Right ventricle myocardium superior (tissue), 1 donor: ENCODE results near the gene POTEH. TPM values are rescaled to one million over a fixed set of nuclear protein-coding genes. Genes with fewer than 3 reads are reported as not detected.
A peak's percentile ranks its signal among the peaks of the same experiment; 100 is the strongest.
"Not testable (repeated sequence)": the region's sequence is repeated elsewhere in the genome, so short reads cannot be mapped to it uniquely, and the experiment has no call there.

Source experiments
- ATAC-seq: fragments of 200-7000 bp; cut with Tn5 transposase; one replicate; pipeline ENCODE4 v1.9.1; 2020; ENCODE audit warnings: mild to moderate bottlenecking; ENCODE audit not compliant: poor library complexity
- DNase-seq: peaks from one replicate; pipeline ENCODE4 v3.0.0-alpha.2; 2020
- intact Hi-C: fragments of 100-400 bp; cut with DNase I; formaldehyde crosslinking; loops from one replicate; pipeline ENCODE4 v1.11.2; 2022
- long read RNA-seq: library from polyadenylated mRNA; unstranded; transcript quantifications from one replicate; pipeline ENCODE4 v2.0.0, GENCODE V29; 2021
- total RNA-seq: library from RNA; stranded (reverse); fragmentation: NEBNext Ultra II Directional; extraction: Animal tissue kit (Norgen Biotek cat#: 25700); gene quantifications from one replicate; pipeline ENCODE4 v1.2.1, GENCODE V29; 2021
- donor health status: DM: no; HTN: yes; CAD: no; lungs with severe emphysema.

POTEH gene
- total RNA-seq: not detected
- long read RNA-seq: 0 reads

- DNase-seq, intact Hi-C loops, ATAC-seq: not testable (repeated sequence)
Measured at GRCh38 chr22:15689749-15690125, at the start of gene POTEH. TSS of gene POTEH (plus strand) at chr22:15690026. CDS start at chr22:15690078, 52 bp downstream.

DNA sequence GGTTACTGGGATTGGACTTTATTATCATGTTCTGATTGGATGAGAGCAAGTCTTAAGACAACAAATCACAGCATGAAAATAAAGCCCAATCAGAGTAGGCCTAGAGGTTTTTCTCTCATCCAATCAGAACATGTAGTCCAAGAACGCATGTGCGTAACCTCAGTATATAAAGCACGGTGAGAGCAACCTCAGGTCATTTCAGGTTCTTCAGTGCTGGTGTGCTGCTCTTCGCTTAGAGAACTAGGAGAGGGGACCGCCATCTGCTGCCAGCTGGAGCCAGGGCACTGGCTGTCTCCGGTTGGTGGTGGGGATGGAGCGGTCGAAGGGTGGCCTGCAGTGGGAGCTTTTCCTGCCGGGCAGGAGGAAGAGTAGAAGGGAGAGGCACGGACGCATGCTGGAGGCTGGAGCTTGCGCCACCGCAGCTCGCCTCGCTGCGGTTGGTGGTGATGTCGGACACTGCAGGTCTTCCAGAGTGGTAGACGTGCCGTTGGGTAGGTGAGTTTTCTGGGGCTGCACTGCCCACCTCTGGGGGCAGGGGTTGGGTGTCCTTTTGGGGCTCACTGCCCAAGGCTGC is 47.5 kb upstream of the POTEH start:
- intact Hi-C loops, ATAC-seq: not testable (repeated sequence)

GRCh38 chr22:15651954-15652353 is 37.9 kb upstream of the POTEH start:
- intact Hi-C loops, DNase-seq, ATAC-seq: not testable (repeated sequence)

More for the DNA sequence above, 47.5 kb upstream of the POTEH start:
- not testable (repeated sequence) for DNase-seq

DNA sequence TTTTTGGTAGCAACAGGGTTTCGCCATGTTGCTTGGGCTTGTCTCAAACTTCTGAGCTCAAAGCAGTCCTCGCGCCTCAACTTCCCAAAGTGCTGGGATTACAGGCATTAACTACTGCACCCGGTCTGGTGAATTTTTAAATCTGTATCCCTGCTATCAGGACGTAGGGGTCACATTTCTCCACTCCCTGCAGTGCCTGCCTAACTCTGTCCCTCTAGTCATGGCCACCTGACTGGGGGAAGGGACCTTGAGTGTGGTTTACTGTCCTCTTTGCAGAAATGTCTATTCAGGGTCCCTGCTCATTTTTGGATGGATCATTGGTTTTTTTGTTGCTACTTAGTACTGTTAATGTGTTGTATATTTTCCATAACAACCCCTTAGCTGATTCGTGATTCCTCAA is 37.1 kb upstream of the POTEH start:
- ATAC-seq, DNase-seq, intact Hi-C loops: not testable (repeated sequence)

- intact Hi-C loops, ATAC-seq, DNase-seq: not testable (repeated sequence)
Measured at GRCh38 chr22:15653241-15653640, 36.6 kb upstream of the POTEH start.

GRCh38 chr22:15661102-15661501 is 28.7 kb upstream of the POTEH start:
- ATAC-seq, intact Hi-C loops, DNase-seq: not testable (repeated sequence)

- intact Hi-C loops, ATAC-seq, DNase-seq: not testable (repeated sequence)
Measured at GRCh38 chr22:15664682-15665081, 25.1 kb upstream of the POTEH start.

DNA sequence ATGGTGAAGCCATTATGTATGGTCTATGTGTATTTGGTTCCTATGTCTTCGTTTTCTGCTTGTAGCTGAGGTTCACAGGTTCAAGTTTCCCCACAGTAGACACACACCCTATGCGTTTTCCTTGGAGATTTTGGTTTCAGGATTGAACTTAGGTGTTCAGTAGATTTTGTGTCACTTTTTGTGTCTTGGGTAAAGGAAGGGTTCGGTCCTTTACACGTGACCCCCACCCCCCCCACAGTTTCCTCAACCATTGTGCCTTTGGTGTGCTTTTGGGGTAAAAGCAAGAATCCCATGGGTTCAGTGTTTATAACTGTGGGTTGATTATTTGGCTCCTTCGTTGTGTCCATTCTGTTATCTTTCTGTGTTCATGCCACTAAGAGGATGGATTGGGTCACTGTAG is 24.3 kb upstream of the POTEH start:
- intact Hi-C loops, ATAC-seq, DNase-seq: not testable (repeated sequence)

- intact Hi-C loops, ATAC-seq: not testable (repeated sequence)
Measured at GRCh38 chr22:15669430-15669829, 20.4 kb upstream of the POTEH start.

DNA sequence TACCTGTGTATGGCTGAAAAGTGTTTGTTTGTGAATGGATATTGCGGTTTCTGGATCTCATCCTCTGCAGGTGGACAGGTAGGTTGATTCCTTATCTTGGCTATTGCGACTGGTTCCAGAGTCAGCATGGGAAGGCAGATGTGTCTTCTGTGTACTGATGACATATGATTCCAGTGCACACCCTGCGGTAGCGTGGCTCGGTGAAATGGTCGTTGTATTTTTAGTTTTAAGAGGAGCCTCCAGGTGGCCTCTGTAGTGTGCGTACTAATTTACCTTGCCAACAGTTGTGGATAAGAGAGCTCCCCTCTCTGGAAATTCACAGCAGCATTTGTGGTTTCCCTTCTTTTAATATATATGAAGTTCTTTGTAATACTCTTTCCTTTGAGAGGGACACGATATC is 10.1 kb upstream of the POTEH start:
- ATAC-seq, intact Hi-C loops, DNase-seq: not testable (repeated sequence)

More at GRCh38 chr22:15669430-15669829, 20.4 kb upstream of the POTEH start:
- not testable (repeated sequence) for DNase-seq

DNA sequence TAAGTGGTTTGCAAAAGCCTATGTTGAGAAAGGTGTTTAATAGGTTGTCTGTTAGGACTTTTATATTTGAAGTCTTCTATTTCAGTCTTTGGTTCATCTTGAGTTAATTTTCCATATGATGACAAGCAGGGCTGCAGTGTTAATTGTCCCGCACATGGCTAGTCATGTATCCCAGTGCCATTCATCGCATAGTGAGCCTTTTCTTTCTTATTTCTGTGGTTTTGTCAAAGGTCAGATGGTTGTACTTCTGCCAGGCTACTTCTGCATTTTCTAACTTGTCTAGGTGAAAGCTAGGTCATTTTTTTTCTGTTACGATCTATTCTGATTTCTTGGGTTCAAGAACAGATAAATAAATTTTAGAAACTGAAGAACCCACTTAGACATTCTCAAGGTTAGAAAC is 5.7 kb upstream of the POTEH start:
- intact Hi-C loops, DNase-seq, ATAC-seq: not testable (repeated sequence)

GRCh38 chr22:15684695-15685094 is 5.1 kb upstream of the POTEH start:
- ATAC-seq, DNase-seq, intact Hi-C loops: not testable (repeated sequence)

DNA sequence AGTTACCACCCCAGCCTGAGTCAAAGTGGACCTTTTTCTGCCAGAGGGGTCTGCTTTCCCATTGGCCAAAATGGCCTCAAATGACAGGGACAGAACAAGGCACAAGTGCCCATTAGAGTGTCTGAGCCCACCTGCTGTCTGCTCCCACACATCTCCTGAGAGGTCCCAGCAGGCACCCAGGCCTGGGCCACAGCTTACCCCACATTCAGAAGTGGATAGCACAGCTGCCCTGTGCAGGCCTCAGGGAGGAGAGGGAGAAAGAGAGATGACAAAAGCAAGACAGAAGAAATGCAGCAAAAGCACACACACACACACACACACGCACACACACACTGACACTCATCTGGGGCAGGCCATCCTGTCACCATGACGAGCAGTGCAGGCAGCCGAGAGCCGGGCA is 4.2 kb upstream of the POTEH start:
- peak; percentile 12 for ATAC-seq
- intact Hi-C loops, DNase-seq: not testable (repeated sequence)

- ATAC-seq, intact Hi-C loops, DNase-seq: not testable (repeated sequence)
Measured at GRCh38 chr22:15687086-15687485, 2.7 kb upstream of the POTEH start.

DNA sequence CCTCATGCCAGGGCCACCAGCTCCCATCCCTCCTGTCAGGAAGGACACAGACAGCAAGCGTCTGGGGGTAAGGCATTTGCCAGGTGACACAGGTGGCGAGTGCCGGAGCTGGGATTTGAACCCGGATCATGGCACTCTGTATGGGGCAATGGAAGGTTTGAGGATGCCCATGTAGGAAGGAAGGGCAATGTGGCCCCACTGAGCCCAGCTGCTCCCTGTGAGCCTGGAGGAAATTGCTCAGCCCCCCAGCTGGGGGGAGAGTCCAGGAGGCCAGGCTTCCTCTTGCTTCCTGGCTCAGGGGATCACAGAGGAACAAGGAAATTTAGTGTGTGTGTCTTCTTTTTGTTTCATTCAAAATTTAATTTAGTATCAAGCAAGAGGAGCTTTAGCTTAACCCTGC is 2.1 kb upstream of the POTEH start:
- ATAC-seq, intact Hi-C loops: not testable (repeated sequence)
- peak; percentile 23 for DNase-seq

GRCh38 chr22:15688090-15688489 is 1.7 kb upstream of the POTEH start:
- ATAC-seq, intact Hi-C loops: not testable (repeated sequence)

DNA sequence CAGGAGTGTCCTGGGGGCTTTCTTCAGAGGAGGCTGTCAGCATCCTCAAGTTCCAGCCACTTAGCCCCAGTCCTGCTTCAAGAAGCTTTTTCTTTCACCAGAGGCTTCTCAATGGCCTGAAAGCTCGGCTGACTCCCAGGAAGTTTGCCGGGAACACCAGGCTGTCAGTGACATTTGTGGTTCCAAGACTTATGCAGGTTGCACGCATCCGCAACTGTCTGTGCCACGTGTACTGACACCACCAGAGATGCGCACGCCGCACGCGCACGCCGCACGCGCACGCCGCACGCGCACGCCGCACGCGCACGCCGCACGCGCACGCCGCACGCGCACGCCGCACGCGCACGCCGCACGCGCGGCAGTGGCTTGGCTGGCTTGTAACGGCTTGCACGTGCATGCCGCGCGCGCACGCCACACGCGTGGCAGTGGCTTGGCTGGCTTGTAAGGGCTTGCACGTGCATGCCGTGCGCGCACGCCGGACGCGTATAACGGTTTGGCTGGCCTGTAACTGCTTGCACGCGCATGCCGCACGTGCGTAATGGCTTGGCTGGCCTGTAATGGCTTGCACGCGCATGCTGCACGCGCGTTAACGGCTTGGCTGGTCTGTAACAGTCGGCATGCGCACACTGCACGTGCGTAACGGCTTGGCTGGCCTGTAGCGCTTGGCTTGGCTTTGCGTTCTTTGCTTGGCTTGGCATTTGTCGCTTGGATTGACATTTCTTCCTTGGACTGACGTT is 646 bp upstream of the POTEH start:
- DNase-seq: peak; percentile 39
- not testable (repeated sequence) for ATAC-seq

More at GRCh38 chr22:15688090-15688489, 1.7 kb upstream of the POTEH start:
- DNase-seq: not testable (repeated sequence)

DNA sequence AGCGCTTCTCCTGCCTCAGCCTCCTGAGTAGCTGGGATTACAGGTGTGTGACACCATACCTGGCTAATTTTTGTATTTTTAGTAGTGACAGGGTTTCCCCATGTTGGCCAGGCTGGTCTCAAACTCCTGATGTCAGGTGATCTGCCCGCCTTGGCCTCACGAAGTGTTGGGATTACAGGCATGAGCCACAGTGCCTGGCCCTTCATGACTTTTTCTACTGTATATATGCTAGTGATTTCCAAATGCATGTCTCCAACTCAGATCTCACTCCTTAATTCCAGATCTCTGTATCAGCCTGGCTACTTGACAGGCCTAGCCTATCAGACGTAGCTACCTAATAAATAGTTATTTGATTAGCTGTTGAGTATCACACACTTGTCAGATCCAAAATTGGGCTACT is 23.8 kb downstream of the POTEH start:
- DNase-seq, ATAC-seq, intact Hi-C loops: not testable (repeated sequence)

More for the DNA sequence above, 646 bp upstream of the POTEH start:
- intact Hi-C loops: not testable (repeated sequence)

- intact Hi-C loops, ATAC-seq, DNase-seq: not testable (repeated sequence)
Measured at GRCh38 chr22:15714125-15714524, 24.3 kb downstream of the POTEH start.
